Breast epithelium (tissue), 3 donors: ENCODE data around the gene LHPP.

Source experiments
- CTCF ChIP-seq, 3 donors: fragments of 450-650 bp; IDR thresholded peaks; one replicate each; pipeline ENCODE4 v1.5.1; 2016 to 2017; ENCODE audit warnings: antibody characterized with exemption in 3 of 3, mild to moderate bottlenecking in 3 of 3, moderate library complexity in 3 of 3
- POLR2A ChIP-seq: fragments of 450-650 bp; IDR thresholded peaks from one replicate; pipeline ENCODE4 v1.6.1; 2016; ENCODE audit warnings: antibody characterized with exemption, mild to moderate bottlenecking, moderate library complexity
- POLR2AphosphoS5 ChIP-seq, 3 donors: sonication (generic); formaldehyde crosslinking; IDR thresholded peaks; one replicate each; pipeline ENCODE4 v1.6.1; 2017; ENCODE audit warnings: antibody characterized with exemption in 3 of 3

DNA sequence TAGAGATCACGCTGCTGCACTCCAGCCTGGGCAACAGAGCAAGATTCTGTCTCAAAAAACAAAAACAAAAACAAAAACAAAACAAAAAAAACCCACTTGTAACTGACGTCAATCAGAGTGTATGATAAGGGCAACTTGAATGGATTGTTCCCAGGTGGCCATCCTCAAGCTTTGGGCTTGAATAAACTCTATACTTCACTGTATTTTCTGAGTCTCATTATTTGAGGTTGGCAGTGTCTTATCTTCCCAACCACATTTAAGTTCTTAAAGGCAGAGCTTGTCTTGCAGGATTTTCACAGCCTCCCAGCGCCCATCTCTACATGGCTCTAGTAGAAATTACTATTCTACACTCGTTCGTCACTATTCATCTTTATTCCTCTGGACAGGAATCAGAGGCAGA, 37.8 kb upstream of the LHPP start:
- TF ChIP-seq CTCF (IDR thresholded peaks at IDR 0.05): no peak
- no peak for TF ChIP-seq POLR2AphosphoS5 (IDR thresholded peaks at IDR 0.05)
- no peak for TF ChIP-seq POLR2A
